ENCODE results near the gene DNM3. TPM values are rescaled to one million over a fixed set of nuclear protein-coding genes. Genes with fewer than 3 reads are reported as not detected.
"Not testable (repeated sequence)": the region's sequence is repeated elsewhere in the genome, so short reads cannot be mapped to it uniquely, and the experiment has no call there.

Gene DNM3
- total RNA-seq, 1 experiment from 2014 or later = 0.71 TPM

DNA sequence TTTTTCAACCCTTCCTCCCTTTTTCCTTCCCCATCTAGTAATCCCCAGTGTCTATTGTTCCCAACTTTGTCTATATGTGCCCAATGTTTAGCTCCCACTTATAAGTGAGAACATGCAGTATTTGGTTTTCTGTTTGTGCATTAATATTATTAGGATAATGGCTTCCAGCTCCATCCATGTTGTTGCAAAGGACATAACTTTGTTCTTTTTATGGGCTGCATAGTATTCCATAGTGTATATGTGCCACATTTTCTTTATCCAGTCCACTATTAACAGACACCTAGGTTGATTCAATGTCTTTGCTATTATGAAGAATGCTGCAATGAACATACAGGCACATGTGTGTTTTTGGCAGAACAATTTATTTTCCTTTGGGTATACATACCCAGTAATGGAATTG is 458.2 kb downstream of the DNM3 start:
- no peak overlapping the region for H3K27ac ChIP-seq (ENCODE audit: low read depth, low read length, poor library complexity, severe bottlenecking)
- CTCF ChIA-PET = no interaction called here
- H3K9me3 ChIP-seq (ENCODE audit: low read depth, low read length, poor library complexity, severe bottlenecking) = no peaks in the 10 kb centered on the region
- H3K4me3 ChIP-seq (ENCODE audit: low read depth, low read length, poor library complexity, severe bottlenecking) = no peak overlapping the region
- DNase-seq (ENCODE audit: low spot score) = no peak
- POLR2A ChIA-PET (ENCODE audit: low non-redundant PET) = no interaction called here
- H3K36me3 ChIP-seq (ENCODE audit: insufficient read depth, low read length, poor library complexity, severe bottlenecking) = no peaks in the 10 kb centered on the region
- TF ChIP-seq EZH2 (IDR thresholded peaks at IDR 0.05; ENCODE audit: borderline replicate concordance, low read depth, low read length, poor library complexity, severe bottlenecking) = no peak
- TF ChIP-seq, protein P1, sequence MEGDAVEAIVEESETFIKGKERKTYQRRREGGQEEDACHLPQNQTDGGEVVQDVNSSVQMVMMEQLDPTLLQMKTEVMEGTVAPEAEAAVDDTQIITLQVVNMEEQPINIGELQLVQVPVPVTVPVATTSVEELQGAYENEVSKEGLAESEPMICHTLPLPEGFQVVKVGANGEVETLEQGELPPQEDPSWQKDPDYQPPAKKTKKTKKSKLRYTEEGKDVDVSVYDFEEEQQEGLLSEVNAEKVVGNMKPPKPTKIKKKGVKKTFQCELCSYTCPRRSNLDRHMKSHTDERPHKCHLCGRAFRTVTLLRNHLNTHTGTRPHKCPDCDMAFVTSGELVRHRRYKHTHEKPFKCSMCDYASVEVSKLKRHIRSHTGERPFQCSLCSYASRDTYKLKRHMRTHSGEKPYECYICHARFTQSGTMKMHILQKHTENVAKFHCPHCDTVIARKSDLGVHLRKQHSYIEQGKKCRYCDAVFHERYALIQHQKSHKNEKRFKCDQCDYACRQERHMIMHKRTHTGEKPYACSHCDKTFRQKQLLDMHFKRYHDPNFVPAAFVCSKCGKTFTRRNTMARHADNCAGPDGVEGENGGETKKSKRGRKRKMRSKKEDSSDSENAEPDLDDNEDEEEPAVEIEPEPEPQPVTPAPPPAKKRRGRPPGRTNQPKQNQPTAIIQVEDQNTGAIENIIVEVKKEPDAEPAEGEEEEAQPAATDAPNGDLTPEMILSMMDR (conservative IDR thresholded peaks at IDR 0.05; ENCODE audit: low read depth, low read length) = no peak
- intact Hi-C loops (cut with micrococcal nuclease; ENCODE audit: unreplicated experiment) = no loop called here
- no peaks in the 10 kb centered on the region for H3K4me1 ChIP-seq (ENCODE audit: insufficient read depth, low read length, poor library complexity, severe bottlenecking)
- no peaks in the 10 kb centered on the region for H3K27me3 ChIP-seq (replicated peaks; ENCODE audit: insufficient read depth, low read depth, low read length, poor library complexity)
- BruUV-seq (replicated peaks) = no TSS peak

- H3K27me3 ChIP-seq (replicated peaks; ENCODE audit: insufficient read depth, low read depth, low read length, poor library complexity); CTCF ChIA-PET; BruUV-seq (replicated peaks); H3K27ac ChIP-seq (ENCODE audit: low read depth, low read length, poor library complexity, severe bottlenecking); H3K9me3 ChIP-seq (ENCODE audit: low read depth, low read length, poor library complexity, severe bottlenecking); H3K4me3 ChIP-seq (ENCODE audit: low read depth, low read length, poor library complexity, severe bottlenecking); DNase-seq (ENCODE audit: low spot score); intact Hi-C loops (cut with micrococcal nuclease; ENCODE audit: unreplicated experiment); POLR2A ChIA-PET (ENCODE audit: low non-redundant PET); H3K36me3 ChIP-seq (ENCODE audit: insufficient read depth, low read length, poor library complexity, severe bottlenecking): not testable (repeated sequence)
- H3K4me1 ChIP-seq (ENCODE audit: insufficient read depth, low read length, poor library complexity, severe bottlenecking) = peaks cover 12% of the 10 kb centered on the region
Observed at GRCh38 chr1:172307508-172307907, 466.2 kb downstream of the DNM3 start.

GRCh38 chr1:172308142-172308541 is 466.8 kb downstream of the DNM3 start:
- Histone ChIP-seq H3K4me3 (ENCODE audit: low read depth, low read length, poor library complexity, severe bottlenecking) (no peak overlapping the region), H3K36me3 (ENCODE audit: insufficient read depth, low read length, poor library complexity, severe bottlenecking) (no peaks in the 10 kb centered on the region), H3K27me3 (replicated peaks; ENCODE audit: insufficient read depth, low read depth, low read length, poor library complexity) (no peaks in the 10 kb centered on the region), H3K4me1 (ENCODE audit: insufficient read depth, low read length, poor library complexity, severe bottlenecking) (peaks cover 12% of the 10 kb centered on the region), H3K9me3 (ENCODE audit: low read depth, low read length, poor library complexity, severe bottlenecking) (no peaks in the 10 kb centered on the region), H3K27ac (ENCODE audit: low read depth, low read length, poor library complexity, severe bottlenecking) (no peak overlapping the region)
- CTCF ChIA-PET = interaction anchor here (0.6 kb wide), 1 partner anchor 324 kb away, joined by 6 read pairs; no protein-coding TSS in a partner anchor
- no peak for DNase-seq (ENCODE audit: low spot score)
- POLR2A ChIA-PET (ENCODE audit: low non-redundant PET) = no interaction called here
- intact Hi-C loops (cut with micrococcal nuclease; ENCODE audit: unreplicated experiment) = no loop called here
- TF ChIP-seq EZH2 (IDR thresholded peaks at IDR 0.05; ENCODE audit: borderline replicate concordance, low read depth, low read length, poor library complexity, severe bottlenecking) = no peak
- TF ChIP-seq, protein P1 (conservative IDR thresholded peaks at IDR 0.05; ENCODE audit: low read depth, low read length) = no peak
- BruUV-seq (replicated peaks) = no TSS peak

DNA sequence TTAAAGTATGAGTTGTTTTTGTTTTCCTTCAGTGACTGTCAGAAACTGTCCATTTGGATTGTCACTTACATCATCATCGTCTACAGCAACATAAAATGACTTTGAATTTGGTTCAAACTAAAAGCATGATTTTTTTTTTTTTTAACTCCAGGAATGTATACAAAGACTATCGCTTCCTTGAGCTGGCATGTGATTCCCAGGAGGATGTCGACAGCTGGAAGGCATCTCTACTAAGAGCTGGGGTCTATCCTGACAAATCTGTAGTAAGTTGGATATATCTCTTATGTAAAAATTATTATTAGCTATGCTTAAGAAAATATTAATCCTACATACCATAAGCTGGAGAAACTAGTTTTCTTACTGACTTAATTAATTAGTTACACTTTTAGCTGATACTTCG is 467.3 kb downstream of the DNM3 start:
- POLR2A ChIA-PET (ENCODE audit: low non-redundant PET) = interaction anchor here (0.6 kb wide), 1 partner anchor 139 kb away, joined by 3 read pairs; no protein-coding TSS in a partner anchor
- no peak overlapping the region for H3K27ac ChIP-seq (ENCODE audit: low read depth, low read length, poor library complexity, severe bottlenecking)
- no TSS peak for BruUV-seq (replicated peaks)

More for the DNA sequence above, 467.3 kb downstream of the DNM3 start:
- Histone ChIP-seq H3K27me3 (replicated peaks; ENCODE audit: insufficient read depth, low read depth, low read length, poor library complexity) (no peaks in the 10 kb centered on the region), H3K9me3 (ENCODE audit: low read depth, low read length, poor library complexity, severe bottlenecking) (no peaks in the 10 kb centered on the region), H3K4me3 (ENCODE audit: low read depth, low read length, poor library complexity, severe bottlenecking) (no peak overlapping the region), H3K4me1 (ENCODE audit: insufficient read depth, low read length, poor library complexity, severe bottlenecking) (peaks cover 12% of the 10 kb centered on the region), H3K36me3 (ENCODE audit: insufficient read depth, low read length, poor library complexity, severe bottlenecking) (no peaks in the 10 kb centered on the region)
- peak; percentile 30 for DNase-seq (ENCODE audit: low spot score)
- CTCF ChIA-PET = interaction anchor here (0.6 kb wide), 1 partner anchor 325 kb away, joined by 6 read pairs; no protein-coding TSS in a partner anchor
- intact Hi-C loops (cut with micrococcal nuclease; ENCODE audit: unreplicated experiment) = no loop called here
- no peak for TF ChIP-seq EZH2 (IDR thresholded peaks at IDR 0.05; ENCODE audit: borderline replicate concordance, low read depth, low read length, poor library complexity, severe bottlenecking)
- TF ChIP-seq, protein P1 (conservative IDR thresholded peaks at IDR 0.05; ENCODE audit: low read depth, low read length) = no peak

Data from A673 (cell line).